ENCODE measurements around the gene ATP5MC3. TPM values are rescaled to one million over a fixed set of nuclear protein-coding genes. Genes with fewer than 3 reads are reported as not detected.

Gene ATP5MC3
- total RNA-seq, 1 donor from 2014 or later, result 255 TPM

DNA sequence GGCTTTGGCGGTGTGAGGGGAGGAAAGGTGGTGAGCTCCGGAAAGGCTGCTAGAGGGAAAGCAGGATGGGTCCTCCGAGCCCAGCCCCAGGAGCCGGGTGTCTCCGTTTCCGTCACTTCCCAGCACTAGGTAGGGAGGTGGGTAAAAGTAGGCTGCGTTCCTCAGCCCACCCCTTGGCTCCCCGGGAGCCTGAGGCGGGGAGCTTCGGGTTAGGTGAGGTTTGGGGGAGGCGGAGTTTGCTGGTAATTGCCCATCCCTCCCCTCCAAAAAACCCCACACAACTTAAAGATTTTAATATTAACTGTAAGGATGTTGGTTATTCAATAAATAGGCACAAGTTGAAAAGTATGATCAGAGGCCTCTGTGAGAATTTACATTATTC is 13.0 kb downstream of the ATP5MC3 start:
- intact Hi-C loops (cut with micrococcal nuclease), result loop anchor here (1.0 to 10.0 kb wide), 10 partner anchors 13 to 1203 kb away; partner anchors contain the start of genes ATP5MC3, GPR155, LNPK and SP3

DNA sequence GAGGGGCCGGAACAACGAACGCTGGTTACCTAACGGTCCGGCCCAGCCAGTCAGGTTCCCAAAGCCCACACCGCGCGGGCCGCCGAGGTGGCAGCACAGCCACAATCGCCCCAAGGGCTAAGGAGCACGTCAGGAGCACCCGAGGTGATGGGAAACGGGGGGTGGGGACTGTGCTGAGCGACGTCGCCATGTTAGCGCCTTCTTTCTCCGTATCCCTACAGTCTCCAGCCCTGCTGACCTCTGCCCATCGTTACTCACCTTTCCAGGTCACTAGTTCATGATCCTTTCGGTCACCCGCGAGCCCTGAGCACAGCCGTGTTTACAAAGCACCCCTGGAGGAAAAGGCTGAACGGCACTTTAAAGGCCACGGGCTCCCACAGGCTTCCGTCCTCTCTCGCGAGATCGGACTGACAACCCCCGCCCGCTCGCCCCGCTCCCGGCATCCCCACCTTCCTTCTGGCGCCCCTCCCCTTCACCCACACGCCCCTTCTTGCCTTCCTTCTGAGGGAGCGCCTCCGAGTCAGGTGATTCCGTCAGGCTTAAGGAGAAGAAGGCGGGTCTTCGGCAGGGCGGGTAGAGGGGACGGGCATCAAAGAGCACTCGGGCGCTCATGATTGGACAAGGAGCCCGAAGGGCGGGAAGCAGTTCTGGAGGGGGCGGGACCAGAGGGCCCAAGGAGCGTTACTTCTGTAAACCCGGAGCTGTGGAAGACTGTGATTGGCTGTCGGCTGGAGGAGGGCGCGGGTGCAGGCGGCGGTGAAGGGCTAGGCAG is 13.5 kb downstream of the ATP5MC3 start, which contains the start of gene ATF2:
Gene ATF2 (minus strand): TSS at position 412 of the 772 bp plus-strand sequence. CDS start 31,760 bp downstream, outside the sequence.
- intact Hi-C loops (cut with micrococcal nuclease), result loop anchor here (1.0 to 10.0 kb wide), 11 partner anchors 13 to 1203 kb away; partner anchors contain the start of genes ATP5MC3, GPR155, LNPK and SP3

DNA sequence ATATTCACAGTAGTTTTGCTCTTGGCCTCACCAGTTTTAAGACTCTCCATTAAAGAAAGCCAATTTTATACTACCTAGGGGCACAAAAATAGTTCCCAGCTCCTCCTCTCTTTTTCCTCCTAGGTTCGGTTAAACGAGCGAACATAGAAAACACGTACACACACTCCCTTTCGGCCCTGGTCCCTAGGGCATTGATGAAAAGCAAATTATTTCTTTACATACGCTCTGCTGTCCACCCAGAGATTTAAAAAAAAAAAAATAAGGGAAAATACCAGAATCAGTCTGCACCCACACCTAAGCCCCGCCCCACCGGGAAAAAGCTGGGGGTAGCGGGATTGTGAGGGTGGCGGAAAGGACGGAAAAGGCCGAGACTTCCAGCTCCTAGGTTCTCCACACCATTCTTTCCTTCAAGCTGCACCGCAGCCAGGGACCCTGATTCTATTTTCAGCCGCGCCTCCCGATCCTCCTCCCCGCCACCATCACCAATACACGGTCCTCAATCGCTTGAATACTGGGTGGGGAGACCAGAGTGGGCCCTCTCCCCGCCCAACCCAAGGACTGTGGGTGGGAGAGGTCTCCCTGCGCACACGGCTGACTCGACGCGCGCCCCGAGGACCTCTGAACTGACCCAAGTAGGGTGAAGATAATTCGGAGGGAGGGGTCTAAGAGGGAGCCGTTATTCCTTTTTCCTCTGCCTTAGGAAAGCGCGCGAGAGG is 14.3 kb downstream of the ATP5MC3 start:
- intact Hi-C loops (cut with micrococcal nuclease), result loop anchor here (2.0 to 10.0 kb wide), 5 partner anchors 50 to 835 kb away; partner anchors contain the start of genes LNPK and WIPF1

DNA sequence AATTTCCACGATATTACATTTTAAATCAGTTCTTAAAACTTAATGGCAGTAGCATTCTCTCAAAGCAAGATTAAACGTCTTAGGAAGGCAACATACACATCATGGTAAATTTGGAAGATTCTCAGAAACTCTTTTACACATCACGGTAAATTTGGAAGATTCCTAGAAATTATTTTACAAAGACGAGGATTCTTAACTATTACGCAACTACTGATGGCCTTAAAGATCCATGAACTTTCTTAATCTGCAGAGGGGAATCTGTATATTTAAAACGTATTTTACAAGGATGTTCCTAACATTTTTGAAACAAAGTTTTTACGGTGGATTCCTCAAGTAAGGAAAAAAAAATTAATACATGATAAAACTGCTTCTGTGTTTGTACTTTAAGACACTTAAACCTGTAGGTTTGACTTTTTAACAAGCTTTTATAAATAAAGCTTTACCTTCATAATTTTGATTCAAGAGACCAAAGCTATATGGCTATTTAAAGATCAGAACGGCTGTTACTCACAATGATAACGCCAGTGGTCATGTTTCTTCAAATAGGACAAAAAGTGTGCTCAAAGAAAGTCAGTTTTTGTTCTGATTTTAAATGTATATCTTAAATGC is 15.2 kb downstream of the ATP5MC3 start:
- intact Hi-C loops (cut with micrococcal nuclease), result loop anchor here (2.0 to 10.0 kb wide), 5 partner anchors 49 to 836 kb away; partner anchors contain the start of genes LNPK and WIPF1

DNA sequence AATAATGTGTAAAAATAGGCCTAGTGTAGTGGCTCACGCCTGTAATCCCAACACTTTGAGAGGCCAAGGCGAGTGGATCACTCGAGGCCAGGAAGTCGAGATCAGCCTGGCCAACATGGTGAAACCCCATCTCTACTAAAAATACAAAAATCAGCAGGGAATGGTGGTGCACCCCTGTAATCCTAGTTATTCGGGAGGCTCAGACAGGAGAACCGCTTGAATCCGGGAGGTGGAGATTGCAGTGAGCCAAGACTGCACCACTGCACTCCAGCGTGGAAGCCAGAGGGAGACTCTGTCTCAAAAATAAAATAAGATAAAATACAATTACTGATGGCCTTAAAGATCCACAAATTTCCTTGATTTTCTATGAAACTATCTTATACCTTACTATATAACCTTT is 17.3 kb downstream of the ATP5MC3 start:
- intact Hi-C loops (cut with micrococcal nuclease), result loop anchor here (10.0 kb wide), 1 partner anchor 389 kb away; no protein-coding TSS in a partner anchor

DNA sequence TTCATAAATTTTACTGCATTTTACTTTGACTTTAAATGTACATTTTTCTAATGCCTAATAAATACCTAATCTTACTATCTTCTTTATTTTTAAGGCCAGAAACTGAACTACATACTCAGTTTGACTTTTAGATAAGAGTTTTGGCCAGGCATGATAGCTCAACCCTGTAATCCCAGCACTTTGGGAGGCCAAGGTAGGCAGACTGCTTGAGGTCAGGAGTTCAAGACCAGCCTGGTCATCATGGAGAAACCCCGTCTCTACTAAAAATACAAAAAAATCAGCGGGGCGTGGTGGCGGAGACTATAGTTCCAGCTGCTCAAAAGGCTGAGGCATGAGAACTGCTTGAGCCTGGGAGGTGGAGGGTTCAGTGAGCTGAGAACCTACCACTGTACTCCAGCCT is 22.6 kb downstream of the ATP5MC3 start:
- intact Hi-C loops (cut with micrococcal nuclease), result no loop called here

DNA sequence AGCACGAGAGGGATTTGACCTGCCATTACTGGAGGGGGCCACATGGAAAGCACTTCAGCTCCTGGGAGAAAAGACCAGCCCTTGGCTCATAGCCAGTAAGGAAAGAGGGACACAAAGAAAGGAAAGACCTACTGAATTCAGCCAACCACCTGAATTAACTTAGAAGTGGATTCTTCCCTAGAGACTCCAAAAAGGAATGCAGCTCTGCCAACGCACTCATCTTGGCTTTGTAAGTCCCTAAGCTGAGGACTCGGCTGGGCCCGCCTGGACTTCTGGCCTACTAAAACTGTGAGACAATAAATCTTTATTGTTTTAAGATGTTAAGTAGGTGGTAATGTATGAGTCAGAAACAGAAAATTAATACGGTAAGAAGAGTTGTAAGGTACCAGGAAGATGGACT is 25.0 kb downstream of the ATP5MC3 start:
- intact Hi-C loops (cut with micrococcal nuclease), result no loop called here

DNA sequence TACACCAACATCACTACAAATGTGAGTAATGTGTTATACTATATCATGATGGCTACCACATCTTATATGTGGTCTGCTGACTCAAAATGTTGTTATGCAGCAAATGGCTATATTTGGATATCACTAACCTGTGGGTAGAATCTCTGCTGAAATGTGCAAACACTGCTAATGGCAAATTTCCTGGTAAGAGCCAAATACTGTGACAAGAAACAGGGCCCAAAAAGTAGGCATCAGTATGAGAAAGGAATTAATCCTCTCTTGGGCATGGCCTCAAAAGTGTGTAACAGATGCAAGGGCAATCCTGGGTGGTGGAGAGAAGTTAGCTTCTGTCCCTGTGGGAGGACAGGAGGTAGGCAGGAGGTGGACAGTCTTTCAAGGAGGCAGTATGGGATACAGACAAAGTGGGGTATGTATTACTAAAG is 26.8 kb downstream of the ATP5MC3 start:
- intact Hi-C loops (cut with micrococcal nuclease), result loop anchor here (1.0 kb wide), 1 partner anchor 14 kb away; the partner anchor contains the start of gene ATF2

DNA sequence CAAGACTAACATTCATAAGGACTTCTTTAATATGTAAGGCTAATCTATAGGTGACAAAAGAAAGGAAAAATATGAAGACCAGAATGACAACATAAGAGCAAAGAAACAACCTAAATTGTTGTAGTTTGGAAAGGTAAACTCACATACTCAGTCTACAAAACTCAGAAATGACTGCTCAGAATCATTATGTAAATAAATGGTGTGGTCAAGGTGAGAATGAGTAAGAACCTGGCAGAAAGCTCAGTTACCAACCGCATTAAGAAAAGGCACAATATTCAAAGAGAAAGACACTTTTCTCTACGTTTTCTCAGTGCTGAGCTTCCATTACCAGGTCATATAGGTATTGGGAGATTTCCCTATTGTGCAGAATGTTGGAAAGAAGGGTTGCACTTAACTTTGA is 29.3 kb downstream of the ATP5MC3 start:
- intact Hi-C loops (cut with micrococcal nuclease), result no loop called here

DNA sequence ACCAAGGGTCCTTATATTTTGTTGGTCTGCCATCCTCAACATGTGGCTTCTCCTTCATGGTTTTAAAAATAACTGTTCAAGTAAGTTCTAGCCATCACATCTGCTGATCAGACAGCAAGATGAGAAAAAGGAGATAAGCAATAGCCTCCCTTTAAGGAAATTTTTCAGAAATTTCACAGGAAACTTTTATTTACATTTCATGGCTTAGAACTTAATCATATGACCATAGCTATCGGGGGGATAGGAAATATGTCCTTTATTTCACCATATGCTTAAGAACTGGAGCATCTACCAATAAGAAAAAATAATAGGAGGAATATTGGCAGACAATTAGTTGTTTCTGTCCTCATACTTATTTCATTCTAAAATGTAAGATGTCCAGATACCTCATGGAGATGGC is 29.7 kb downstream of the ATP5MC3 start:
- intact Hi-C loops (cut with micrococcal nuclease), result no loop called here

DNA sequence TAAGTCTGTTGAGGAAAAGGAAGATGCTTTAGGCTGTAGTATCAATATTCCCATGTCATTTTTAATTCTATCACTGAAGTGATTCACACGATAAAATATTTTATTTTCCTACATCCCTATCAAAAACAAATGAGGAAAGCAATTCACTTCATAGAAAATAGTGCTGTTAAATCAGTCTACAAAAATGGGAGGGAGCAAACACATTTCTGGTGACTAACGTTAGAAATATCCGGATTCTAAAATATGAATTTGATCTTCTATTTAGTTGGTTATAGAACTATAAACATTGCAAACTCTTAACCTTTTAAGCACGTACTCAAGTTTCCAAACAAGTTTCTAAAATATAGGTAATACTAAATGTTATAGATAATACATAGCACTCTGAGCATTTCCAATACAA is 34.3 kb downstream of the ATP5MC3 start:
- intact Hi-C loops (cut with micrococcal nuclease), result no loop called here

DNA sequence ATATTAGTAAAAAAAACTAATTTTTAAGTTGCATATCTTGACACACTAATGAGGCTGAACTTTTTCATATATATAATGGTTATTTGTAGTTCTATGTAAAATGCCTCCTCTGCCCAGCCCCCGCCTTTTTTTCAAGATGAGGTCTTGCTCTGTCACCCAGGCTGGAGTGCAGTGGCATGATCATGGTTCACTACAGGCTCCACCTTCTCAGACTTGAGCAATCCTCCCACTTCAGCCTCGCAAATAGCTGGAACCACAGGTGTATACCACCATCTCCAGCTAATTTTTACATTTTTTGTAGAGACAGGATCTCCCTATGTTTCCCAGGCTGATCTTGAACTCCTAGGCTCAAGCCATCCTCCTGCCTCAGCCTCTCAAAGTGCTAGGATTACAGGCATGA is 37.8 kb downstream of the ATP5MC3 start:
- intact Hi-C loops (cut with micrococcal nuclease), result no loop called here

DNA sequence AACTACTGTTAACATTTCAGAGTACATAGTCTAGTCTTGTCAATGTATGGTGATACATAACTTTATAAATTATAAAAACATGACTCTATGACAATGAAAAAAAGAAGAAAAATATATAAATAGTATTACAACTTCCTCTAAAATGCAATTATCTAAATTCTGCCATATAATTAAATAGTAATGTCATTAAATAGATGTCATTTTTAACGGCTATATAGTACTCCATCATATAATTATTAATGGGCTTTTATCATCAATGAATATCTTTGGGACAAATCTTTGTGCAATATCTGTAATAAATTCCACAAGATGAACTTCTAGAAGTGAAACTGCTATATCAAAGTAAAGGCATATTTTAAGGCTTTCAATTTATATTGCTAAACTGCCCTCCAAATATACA is 38.3 kb downstream of the ATP5MC3 start:
- intact Hi-C loops (cut with micrococcal nuclease), result no loop called here

DNA sequence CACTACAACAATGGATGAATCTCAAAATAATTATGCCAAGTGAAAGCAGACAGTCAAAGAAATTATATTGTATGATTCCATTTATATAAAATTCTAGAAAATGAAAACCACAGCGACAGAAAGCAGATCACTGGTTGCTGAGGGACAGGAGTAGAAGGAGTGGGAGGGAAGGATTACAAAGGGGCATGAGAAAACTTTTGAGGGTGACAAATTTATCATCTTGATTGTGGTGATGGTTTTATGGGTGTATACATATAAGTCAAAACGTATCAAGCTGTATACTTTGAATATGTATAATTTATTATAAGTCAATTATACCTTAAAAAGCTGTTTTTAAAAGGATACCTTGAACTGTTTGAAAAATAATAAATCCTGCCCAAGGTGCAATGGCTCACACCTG is 41.2 kb downstream of the ATP5MC3 start:
- intact Hi-C loops (cut with micrococcal nuclease), result no loop called here

DNA sequence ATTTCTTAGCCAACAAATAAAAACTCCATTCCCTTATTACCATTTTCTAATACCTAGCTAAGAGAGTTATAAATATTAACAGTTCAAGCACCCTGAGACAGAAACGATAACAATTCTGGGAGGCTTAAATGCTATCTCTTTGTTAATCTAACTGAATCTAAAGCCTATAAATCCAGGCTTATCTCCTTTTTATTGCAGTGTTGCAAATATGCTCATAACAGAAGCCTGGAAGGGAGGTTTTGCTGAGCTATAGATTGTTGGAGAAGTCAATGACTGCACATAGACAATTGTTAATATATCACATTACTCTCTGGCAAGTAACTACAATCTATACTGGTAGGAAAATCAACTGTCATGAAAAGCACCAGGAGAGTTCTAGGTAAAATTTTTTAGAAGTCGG is 43.7 kb downstream of the ATP5MC3 start:
- intact Hi-C loops (cut with micrococcal nuclease), result no loop called here

DNA sequence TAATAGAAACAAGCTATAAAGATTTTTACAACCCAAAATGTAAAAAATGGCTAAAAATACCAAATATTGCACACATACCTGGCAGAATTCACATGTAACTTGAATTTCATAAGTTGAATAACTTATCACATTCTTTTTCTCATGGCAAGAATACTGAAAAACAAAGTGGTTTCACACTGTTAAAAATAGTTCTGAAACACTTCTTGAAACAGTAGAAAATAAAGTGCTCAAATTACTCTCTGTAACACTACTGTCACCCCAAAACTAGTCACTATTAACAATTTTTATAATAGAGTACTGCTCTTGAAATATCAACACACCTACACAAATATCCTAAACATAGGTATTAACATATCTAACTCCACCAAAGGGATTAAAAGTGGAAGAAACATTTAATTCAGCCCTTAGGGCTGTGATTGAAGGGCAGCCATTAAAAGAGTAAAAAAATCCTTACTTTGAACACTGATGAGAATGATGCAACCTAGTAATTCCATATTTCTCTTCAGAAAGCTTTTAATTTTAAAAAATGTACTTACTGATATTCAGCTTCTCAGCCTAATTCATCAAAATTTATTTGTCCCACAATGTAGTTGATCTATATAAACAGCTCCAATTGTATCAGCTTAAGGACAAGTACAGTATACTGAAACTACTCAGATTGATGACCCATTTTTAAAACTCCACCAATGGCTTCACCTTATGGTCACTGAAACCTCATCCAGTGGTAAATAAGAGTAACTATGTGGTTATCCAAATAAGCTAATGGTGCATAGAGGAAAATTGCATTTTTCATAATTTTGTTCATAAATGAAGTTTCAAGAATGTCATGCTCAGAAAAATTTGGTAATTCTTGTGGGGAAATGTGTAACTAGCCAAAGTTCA is 44.9 kb downstream of the ATP5MC3 start:
- intact Hi-C loops (cut with micrococcal nuclease), result no loop called here

DNA sequence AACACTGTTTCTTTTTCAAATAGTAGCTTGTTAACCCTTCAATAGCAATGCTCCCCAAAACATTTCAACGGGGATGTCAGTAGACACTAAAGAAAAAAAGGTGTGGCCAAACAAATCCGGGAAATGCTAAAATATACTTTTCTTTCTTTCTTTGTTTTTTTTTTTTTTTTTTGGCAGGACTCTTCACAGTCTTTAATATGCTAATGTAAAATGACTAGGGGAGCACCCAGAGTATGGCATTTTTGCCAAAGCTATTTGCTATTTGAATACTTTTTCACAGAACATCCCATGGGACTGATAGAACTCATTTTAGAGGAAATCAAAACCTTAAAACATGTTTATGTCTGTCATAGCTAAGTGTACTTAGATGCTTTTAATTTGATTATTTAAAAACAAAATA is 45.6 kb downstream of the ATP5MC3 start:
- intact Hi-C loops (cut with micrococcal nuclease), result no loop called here

DNA sequence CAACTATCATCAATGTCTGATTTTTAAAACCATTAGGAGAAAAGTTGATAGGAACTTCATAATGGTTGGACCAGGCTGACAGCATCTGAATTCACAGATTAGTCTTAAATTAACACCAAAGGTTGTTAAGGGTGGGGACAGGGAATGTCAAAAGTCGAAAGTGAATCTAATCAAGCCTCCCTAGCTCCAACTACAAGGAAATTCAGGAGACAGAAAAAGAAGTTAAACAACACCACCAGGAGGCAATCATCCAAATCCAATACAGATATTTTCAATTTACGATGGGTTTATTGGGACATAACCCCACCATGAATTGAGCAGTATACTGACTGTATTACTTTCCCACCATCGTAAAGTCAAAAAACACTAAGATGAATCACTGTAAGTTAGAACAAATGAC is 46.3 kb downstream of the ATP5MC3 start:
- intact Hi-C loops (cut with micrococcal nuclease), result no loop called here

DNA sequence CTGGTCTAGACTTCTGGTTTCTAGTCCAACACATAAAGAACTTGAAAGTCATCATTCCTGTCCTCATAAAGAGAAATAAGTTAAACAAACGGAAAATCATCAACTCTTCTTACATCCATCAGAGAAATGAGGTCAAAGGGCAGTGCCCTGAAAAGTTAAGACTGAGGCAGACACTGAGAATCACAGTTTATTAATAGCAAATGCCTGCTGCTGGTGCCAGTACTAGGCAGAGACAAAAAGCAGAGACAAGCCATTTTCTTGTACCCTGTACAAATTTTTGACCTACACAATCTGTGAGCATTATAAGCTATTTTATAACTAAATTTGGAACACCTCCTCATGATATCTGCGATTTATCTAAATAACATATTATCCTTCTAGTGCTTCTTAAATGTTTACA is 50.3 kb downstream of the ATP5MC3 start:
- intact Hi-C loops (cut with micrococcal nuclease), result no loop called here

DNA sequence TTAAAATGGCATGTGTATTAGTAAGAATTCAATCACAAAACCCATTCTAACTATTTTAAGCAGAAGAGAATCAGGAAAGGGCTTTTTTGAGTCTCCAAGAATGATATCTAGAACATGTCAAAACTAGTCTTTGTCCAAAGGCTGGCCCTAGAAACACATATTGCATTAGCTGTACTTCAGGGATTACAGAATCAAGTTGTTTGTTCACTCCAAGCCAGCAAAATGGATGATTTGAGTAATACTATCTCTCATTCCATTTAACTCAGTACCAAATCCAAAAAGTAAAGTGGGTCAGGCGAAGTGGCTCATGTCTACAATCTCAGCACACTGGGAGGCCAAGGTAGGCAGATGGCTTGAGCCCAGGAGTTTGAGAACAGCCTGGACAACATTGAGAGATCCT is 54.8 kb downstream of the ATP5MC3 start:
- intact Hi-C loops (cut with micrococcal nuclease), result no loop called here

Data from T-helper 2 cell treated with Interferon-gamma antibody and Interleukin-4, amounts not matched to agents 100 ng/mL and 5 ng/mL, for 36 hours (primary cell).